A549 treated with AZD2906 at 1 μM for 4 hours (cell line): Measurements from ENCODE around the gene OR4X2. TPM values are rescaled to one million over a fixed set of nuclear protein-coding genes. Genes with fewer than 3 reads are reported as not detected.

Experiments used
- total RNA-seq: library from RNA; stranded (reverse); fragments of 200-300 nt; extraction: Qiagen RNA extraction; gene quantifications from 5 replicates; pipeline ENCODE4 v1.2.3, GENCODE V29; 2022

Gene OR4X2
- not detected in 5 replicates for total RNA-seq

GRCh38 chr11:48244804-48245203, at the start of gene OR4X2:
TSS of gene OR4X2 (plus strand) at chr11:48245104. CDS start at chr11:48245104, 0 bp downstream.

GRCh38 chr11:48216510-48216909, 28.4 kb upstream of the OR4X2 start, which contains the start of gene OR4B1:
TSS of gene OR4B1 (plus strand) at chr11:48216810. CDS start at chr11:48216810, 0 bp downstream.

GRCh38 chr11:48263423-48263911, 18.6 kb downstream of the OR4X2 start, which contains the start of gene OR4X1:
TSS of gene OR4X1 (plus strand) at chr11:48263861. CDS start at chr11:48263861, 0 bp downstream.

Other genes with a start within 250 kb of the OR4X2 start
- gene OR4B1, start 28.3 kb upstream of the OR4X2 start, total RNA-seq: not detected in 5 replicates
- not detected in 5 replicates for gene OR4X1, start 18.8 kb downstream of the OR4X2 start, total RNA-seq
- gene OR4S1, start 61.1 kb downstream of the OR4X2 start, total RNA-seq: not detected in 5 replicates
- gene OR4C3, start 79.8 kb downstream of the OR4X2 start, total RNA-seq: not detected in 5 replicates
- gene OR4C5, start 121.4 kb downstream of the OR4X2 start, total RNA-seq: not detected in 5 replicates
- gene OR4A47, start 243.7 kb downstream of the OR4X2 start, total RNA-seq: not detected in 5 replicates